Measurements from ENCODE around the gene RRP1. TPM values are rescaled to one million over a fixed set of nuclear protein-coding genes. Genes with fewer than 3 reads are reported as not detected.

Gene RRP1
- total RNA-seq, 1 experiment from 2014 or later = 36.4 TPM

DNA sequence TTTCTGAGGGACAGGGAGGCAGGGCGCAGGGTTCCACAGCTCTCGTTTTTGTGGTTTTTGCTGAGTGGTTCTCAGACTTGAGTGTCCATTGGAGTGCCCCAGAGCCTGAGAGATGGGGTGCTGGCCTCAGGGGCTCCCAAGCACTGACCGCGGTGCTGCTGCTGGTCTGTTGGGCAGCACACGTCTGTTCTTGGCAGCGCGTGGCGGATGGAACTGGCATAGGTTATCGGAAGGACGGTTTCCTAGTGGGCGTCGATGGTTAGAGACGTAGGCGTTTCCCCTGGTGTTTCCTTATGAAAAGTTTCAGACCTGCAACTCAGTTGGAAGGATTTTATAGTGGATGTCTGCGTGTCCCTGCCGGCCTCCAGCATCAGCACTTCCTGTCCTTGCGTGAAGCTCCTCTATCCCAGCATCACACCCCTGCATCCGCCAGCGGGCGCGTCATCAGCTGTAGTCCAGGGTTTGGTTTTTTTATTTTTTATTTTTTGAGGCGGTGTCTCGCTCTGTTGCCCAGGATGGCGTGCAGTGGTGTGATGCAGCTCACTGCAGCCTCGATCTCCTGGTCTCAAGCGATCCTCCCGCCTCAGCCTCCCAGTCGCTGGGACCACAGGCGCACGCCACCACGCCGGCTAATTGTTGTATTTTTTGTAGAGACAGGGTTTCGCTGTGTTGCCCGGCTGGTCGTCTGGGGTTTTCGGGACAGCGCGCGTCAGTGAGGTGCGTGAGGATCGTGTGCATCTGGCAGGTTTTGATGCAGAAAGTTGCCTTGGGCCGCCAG lies 11.8 kb downstream of the RRP1 start:
- DNase-seq (ENCODE audit: low spot score) = no peak

DNA sequence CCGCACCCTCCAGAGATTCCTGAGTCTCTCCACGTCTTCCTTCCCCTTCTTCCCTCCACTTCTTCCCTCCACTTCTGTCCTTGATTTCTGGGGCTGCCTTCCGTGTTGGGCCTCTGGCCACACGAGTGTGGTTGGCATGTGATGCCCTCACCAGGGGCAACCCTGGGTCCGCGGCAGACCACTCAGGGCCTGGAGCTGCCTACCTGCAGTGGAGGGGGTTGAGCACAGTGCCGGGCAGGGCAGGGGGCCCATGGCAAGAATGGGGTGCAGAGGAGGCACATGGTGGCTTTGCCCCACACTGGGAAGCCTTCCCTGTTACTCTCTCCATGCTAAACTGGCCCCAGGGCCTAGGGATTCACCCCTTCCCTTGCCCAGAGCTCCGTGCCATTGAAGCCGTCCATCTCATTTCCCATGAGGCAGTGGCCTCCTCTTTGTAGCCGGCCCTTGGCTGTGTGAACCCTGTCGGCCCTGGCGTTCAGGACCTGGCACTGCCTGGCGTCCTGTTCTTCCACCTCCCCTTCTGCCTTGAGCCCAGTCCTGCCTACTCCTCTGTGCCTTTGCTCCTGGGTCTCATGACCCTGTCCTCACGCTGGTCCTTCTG lies 13.4 kb downstream of the RRP1 start:
- DNase-seq (ENCODE audit: low spot score) = no peak

DNA sequence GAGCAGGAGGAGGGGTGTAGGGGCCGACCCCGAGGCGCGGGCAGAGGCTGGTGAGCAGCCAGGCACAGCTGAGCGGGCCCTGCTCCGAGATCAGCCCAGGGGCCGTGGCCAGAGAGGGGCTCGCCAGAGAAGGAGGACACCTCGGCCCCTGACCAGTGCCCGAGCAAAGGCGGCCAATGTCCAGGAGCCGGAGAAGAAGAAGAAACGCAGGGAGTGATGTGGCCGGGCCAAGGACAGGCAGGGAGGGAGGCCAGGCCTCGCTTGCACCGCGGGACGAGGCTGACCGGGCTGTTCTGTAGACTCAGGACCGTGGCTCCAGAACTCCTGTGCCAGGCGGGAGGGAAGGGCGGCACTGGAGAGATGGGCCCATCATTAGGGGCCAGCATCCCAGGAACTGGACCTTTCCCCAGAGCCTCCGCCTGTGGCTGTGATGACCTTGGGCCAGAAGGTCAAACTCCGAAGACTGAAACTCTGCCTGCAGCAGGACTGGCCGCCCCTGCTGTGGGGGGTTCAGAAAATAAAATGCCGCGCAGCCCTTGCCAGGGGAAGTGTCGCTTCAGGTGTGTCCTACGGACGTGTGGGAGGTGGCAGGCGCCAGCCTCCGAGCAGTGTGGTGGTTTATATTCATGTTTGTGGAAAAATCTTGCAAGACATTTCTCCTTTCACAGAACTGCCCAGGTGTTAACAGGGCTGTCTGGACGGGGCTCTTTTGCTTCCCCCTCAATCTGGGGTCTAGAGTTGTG lies 14.4 kb downstream of the RRP1 start:
- DNase-seq (ENCODE audit: low spot score) = no peak

DNA sequence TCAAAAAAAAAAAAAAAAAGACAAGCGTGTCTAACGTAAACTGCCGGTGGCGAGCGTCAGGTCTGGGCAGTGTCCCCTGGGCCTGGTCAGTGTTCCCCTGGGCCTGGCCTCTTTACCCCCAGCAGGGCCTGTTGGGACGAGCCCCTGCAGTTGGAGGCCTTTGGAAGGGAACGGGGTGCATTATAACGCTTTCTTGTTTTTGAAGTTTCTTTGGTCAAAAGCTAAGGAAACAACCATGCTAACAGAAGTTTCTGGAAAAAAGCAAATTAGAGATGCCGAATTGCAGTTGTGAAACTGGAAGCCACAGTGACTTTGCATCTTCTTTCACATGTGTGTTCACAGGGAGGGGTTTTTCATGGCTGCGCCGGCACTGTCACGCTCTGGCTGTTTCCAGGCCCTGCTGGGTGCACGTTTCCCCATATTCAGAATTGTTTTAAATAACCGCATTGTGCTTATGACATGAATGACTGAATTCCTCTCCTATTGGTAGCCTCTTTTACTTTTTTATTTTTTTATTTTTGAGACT lies 16.0 kb downstream of the RRP1 start:
- no peak for DNase-seq (ENCODE audit: low spot score)

DNA sequence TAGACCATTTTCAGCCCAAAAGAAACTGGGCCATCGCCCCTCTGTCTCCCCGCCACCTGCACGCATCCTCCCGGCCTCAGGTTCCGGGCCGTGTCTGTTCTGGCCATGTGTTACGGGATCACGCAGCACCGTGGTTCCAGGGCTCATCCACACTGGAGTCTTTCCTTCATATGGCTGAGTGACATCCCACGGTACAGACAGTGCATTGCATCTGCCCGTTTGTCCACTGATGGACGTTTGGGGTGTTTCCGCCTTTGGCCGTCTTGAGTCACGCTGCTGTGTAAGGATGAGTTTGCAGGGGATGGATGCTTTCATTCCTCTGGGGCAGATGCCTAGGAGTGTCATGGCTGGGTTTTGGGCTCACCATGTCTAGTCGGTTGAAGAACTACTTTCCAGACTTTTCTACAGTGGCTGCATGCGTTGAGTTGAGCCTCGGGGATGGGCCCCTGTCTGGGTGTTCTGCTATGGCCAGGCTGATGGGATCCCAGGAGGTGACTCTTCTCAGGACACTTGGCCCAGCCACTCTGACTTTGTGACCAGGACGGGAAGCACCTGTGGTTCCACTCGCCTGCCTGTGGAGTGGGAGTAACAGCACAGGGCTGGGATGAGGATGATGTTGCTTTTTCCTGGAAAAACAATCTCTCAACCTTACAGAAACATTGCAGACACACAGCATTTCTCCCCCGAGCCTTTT lies 16.8 kb downstream of the RRP1 start:
- DNase-seq (ENCODE audit: low spot score) = no peak

DNA sequence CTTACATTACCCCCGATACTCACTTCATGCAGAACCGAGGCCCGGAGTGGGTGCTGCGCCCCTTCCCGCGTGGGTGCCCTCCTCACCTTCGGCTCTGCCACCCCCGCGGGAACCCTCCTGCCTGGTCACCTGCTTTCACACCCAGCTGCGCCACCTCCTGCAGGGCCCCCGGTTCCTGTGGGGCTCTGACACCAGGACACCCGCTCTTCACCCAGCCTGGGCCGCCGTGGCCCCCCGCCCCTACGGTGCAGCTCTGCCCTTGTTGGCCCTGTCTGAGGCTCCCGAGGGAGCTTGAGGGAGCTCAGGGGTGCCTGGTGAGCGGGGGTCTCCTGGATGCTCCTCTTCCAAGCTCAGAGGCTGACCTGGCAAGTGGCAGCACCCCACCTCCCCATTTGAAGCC lies 19.0 kb downstream of the RRP1 start:
- DNase-seq (ENCODE audit: low spot score) = no peak

DNA sequence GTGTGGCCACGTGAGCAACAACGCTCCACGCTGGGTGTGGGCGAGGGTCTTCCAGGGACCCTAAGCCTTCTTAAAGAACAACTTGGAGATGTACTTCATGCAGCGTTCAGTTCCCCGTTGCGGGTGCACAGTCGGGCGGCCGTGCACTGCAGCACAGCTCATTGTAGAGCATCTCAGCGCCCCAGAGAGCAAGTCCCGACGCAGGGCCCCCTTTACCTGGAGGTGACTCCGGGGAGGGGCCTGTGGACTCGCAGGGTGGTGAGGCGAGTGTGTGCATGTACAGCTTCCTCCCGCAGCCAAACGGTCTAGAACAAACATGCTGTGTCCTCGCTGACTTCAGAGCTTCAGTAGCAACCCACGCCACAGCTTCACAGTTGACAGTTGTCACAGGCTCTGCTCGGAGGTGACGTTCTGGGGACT lies 19.5 kb downstream of the RRP1 start:
- DNase-seq (ENCODE audit: low spot score) = no peak

DNA sequence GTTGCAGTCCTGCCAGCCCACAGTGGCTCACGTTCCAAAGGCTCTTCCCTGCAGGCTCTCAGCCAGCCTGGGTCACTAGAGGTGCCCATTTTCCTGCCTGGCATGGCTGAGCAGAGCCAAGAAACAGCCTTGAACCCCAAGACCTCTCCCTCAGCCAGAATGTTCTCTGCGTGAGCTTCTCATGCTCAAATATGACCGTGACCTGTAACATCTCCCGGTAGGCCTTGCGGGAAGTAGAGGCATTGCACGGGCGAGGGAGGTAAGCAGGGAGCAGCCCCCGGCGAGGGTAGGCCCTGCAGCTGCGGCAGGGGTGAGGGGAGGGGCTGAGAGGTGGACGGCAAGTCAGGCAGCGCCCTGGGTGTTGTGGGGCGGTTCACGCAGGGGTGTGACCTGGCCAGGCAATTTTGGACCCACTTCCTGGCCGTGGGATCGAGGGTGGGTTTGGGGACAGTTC lies 20.0 kb downstream of the RRP1 start:
- DNase-seq (ENCODE audit: low spot score) = no peak

DNA sequence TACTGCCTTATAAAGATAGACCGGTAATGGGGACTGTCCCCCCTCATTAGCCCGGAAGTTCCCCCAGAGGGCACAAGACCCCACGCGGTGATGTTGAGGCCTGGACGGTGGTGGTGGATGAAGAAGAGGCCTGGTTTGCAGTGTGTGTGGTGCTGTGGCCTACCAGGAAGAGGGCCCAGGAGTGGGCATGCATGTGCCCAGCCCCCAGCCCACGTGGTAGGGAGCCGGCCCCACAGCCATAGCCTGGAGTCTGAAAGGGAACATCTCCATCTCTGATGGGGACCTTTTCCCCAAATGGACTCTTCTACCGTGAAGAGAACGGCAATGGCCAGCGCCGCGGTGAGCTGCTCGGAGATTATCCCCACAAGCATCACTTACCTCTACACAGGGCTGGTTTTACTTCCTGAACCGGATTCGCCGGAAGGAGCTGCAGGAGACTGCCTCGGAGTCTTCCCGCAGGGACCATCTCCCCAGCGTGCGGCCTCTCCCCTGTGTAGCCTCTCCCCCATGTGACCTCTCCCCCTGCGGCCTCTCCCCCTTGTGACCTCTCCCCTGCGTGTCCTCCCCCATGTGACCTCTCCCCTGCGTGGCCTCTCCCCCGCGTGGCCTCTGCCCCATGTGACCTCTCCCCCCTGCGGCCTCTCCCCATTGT lies 20.6 kb downstream of the RRP1 start:
- no peak for DNase-seq (ENCODE audit: low spot score)

DNA sequence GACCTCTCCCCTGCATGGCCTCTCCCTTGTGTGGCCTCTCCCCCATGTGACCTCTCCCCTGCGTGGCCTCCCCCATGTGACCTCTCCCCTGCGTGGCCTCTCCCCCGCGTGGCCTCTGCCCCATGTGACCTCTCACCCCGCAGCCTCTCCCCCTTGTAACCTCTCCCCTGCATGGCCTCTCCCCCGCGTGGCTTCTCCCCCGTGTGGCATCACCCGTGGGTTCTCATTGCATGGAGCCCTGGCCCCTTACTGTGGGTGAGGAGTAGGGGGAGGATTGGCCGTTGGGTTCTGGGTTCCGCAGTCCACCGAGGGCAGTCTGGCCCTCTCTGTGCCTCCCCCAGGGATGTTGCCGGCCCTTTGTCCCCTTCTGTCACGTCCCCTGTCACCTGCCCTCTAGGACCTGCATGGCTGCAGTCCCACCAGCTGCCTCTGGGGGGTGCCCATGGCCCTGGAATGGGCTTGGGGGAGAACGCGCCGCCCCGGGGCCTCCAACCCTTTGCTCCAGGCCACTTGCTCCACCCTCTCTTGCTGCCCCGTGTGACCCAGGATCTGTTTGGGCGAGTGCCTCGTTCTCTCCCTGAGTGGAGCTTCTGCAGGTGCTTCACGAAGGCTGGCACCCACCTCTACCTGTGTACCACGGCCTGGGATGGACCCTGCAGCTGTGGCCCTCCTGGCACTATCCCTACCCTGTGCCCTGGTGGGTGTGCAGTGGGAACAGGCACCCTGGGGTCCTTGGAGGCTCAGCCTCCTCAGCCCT lies 21.3 kb downstream of the RRP1 start:
- DNase-seq (ENCODE audit: low spot score) = peak; percentile 76

DNA sequence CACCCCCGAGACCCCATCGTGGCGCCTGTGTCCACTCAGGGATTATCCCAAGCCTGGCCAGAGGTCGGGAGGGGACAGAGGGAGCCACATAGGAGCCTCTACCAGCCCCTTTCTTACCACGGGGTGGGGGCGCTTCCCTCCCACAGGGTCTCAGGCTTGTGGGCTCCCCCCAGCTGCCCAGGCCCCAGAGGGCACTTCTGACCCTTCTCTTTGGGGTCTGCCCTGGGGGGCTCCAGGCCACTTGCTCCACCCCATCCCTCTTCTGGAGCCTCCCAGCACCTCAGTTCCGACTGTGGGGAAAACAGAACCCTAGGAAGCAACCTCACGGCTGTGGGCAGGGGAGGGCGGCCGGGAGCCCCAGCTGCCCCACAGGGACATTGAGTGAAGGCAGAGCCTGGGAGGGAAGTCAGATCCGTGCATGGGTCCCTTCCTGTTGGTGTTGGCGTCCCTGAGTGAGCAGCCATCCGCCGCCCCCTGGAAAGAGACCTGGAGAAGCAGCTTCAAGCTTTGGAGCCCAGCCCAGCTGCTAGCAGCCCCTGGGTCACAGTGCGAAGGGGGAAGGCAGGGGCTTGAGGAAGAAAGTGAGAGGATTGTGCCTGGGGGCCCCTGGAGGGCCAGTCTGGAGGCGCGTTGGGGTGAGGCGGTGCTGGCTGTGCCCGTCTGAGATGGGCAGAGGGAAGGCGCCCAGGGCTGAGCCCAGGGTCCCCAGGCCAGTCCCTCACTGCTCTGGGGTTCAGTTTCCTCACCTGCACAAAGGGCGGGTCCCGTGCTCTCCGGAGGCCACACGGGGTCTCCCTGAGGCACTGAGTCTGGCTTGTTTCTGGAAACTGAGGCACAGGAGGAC lies 22.1 kb downstream of the RRP1 start:
- DNase-seq (ENCODE audit: low spot score) = no peak

DNA sequence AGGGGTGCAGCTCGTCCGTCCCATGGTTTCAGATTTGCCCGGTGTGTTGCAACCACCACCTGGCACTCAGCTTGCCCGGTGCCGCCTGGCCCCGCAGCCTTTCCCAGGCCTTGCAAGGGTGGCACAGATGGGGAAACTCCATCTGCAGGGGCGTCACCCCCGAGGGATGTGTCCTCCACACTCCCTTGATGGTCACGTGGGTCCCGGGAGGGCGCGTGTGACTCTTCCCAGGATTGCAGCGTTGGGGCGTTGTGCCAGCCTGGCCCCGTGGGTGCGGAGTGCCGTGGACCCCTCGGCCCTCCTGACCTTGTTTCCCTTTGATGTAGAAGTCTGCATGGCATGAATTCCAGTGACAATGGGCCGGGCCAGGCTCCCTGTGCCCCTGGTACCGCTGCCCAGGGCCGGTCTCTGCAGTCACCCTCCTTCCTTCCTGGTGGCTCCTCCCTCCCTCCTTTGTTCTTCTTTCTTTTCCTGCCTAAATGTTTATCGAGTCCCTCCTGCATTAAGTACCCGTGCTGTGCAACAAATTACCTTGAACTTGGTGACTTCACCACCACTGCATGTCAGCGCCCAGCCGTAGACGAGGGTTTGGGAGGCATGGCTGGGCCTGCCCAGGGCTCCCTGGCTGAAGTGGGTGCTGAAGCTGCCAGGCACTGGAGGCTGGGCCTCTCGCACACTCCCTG lies 22.9 kb downstream of the RRP1 start:
- DNase-seq (ENCODE audit: low spot score) = no peak

DNA sequence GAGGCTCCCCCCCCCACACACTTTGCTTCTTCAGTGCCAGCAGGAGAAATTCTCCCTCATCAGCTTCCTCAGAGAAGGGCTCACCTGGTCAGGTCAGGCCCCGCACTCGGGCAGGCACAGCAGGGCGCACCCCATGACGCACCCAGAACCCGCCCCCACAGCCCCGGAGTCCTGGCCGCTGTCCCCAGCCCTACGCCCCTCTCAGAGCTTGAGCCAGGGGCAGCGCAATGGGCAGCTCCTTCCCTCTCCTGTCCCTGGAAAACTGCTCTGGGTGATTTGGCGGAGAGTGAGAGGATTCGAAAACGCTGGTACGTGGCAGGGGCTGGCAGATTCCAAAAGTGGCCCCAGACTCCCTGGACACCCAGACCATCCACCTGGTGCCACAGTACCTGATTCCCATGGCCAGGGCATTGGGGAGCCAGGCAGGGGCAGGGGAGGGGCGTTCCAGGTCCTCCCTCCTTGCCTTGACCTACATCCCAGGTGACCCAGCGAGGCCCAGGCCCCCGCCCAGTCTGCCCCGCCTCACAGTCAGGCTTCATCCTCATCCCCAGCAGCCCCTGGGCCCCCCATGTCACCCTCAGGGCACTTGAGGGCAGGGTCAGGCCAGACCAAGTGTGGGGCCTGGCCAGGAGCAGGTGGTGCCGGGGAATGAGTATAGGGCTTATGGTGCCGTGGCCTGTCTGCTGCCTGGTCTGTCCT lies 23.7 kb downstream of the RRP1 start:
- DNase-seq (ENCODE audit: low spot score) = no peak

DNA sequence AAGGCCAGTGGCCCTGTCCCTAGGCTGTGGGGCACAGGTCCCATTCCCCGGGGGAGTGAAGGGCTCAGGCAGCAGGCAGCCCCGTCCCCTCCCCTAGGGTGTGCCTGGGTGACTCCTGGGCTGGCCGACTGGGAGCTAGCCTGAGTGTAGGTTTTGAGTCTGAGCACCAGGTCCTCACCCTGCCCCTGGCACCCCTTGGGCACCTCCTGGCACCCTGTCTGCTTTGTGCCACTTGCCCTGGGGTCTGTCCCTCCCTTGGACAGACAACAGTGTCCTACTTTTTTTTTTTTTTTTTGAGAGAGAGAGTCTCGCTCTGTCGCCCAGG lies 24.2 kb downstream of the RRP1 start:
- no peak for DNase-seq (ENCODE audit: low spot score)

DNA sequence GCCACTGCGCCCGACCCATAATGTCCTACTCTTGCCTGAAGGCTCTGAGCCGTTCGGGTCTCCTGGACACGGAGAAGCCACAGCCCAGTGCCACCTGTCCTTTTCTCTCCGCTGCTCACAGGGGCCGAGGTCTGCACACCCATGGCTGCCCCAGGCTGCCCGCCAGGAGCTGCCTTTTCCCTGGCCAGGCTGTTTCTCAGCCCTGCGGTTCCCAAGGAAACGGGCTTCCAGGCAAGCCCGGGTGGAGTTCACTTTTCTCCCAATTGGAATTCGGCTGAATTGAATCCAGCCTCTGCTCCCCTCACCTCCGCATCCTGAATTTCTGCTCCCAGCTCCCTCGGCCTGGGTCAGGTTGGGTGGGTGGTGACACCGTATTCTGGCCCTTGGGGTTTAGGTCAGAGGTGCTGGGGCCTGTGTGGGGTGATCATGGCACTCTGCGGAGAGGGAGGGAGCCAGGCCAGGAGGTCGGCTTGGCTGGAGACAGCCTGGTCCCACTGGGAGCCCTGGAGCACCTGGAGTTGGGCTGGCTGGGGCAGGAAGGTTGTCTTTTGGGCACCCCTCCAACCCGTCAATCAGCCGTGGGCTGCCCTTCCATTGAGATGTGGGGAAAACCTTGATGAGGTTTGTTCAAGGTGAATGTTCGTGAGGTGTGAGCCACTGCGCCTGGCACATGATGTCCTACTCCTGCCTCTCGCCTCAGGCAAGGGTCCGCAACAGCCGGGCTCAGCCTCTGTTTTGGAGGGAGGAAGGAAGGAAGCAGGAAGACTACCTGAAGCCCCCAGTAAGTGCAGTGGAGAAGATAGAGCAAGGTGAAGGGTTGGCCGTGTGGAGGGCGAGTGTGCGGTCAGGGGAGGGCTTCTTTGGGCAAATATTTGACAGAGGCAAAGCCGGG lies 25.1 kb downstream of the RRP1 start:
- DNase-seq (ENCODE audit: low spot score) = no peak

DNA sequence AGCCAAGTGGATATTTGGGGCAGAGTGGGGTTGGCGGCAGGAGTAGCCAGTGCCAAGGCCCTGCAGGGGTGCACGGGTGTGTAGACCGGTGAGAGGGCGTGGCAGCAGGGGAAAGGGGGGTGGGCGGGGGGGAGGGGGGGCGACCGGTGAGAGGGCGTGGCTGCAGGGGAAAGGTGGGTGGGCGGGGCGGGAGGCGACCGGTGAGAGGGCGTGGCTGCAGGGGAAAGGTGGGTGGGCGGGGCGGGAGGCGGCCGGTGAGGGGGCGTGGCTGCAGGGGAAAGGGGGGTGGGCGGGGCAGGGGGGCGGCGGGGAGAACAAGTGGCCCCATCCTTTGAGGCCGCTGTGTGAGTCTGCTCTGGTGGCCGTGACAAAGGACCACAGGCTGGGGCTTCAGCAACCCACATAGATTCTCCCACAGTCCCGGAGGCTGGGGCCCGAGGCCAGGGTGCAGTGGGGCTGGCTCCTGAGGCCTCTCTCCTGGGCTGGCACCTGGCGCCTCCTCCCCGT lies 25.8 kb downstream of the RRP1 start:
- no peak for DNase-seq (ENCODE audit: low spot score)

DNA sequence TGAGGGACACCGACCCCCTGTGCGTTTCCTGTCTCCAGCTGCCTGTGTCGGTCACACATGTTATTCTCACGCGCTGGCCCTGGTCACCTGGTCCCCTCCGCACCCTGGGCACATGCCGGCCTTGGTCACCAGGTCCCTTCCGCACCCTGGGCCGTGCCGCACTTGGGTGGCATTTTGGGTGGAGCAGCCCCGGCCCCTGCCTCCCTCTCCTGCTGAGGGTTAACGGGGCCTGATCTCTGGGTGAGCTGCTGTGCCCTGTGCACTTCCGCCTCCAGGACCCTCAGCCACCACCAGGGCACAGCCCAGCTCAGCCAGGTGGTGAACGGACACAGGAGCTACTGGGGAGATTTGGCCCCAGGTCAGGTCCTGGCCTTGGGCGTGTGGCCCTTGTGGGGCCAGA lies 26.6 kb downstream of the RRP1 start:
- DNase-seq (ENCODE audit: low spot score) = no peak

All from HT-29 (cell line).